Thyroid gland (tissue), 4 donors: ENCODE results near the gene WDFY2. TPM values are rescaled to one million over a fixed set of nuclear protein-coding genes. Genes with fewer than 3 reads are reported as not detected.
"Not testable (repeated sequence)": the region's sequence is repeated elsewhere in the genome, so short reads cannot be mapped to it uniquely, and the experiment has no call there.

ENCODE experiments used
- DNase-seq, 2 donors: peaks; one replicate each; pipeline ENCODE4 v3.0.0-alpha.2; 2019
- H3K27ac ChIP-seq, 3 donors: fragments of 200-600 bp; sonication (generic); 1 replicate in 2 of 3; 2 replicates in 1 of 3; pipeline ENCODE4 v1.5.1; 2016 to 2019; ENCODE audit warnings: mild to moderate bottlenecking in 1 of 3, moderate library complexity in 1 of 3
- H3K27me3 ChIP-seq: fragments of 200-600 bp; sonication (generic); one replicate; pipeline ENCODE4 v1.5.1; 2019
- H3K36me3 ChIP-seq, 2 donors: fragments of 200-600 bp; sonication (generic); one replicate each; pipeline ENCODE4 v1.5.1; 2016 to 2019
- H3K4me1 ChIP-seq, 2 donors: fragments of 200-600 bp; sonication (generic); one replicate each; pipeline ENCODE4 v1.5.1; 2017 to 2019
- H3K4me3 ChIP-seq, 3 donors: fragments of 200-600 bp; sonication (generic); replicated peaks in 1 of 3; 1 replicate in 2 of 3; 2 replicates in 1 of 3; pipeline ENCODE4 v1.5.1; 2016; ENCODE audit warnings: mild to moderate bottlenecking in 1 of 3
- H3K9me3 ChIP-seq: fragments of 200-600 bp; sonication (generic); one replicate; pipeline ENCODE4 v1.5.1; 2017
- CTCF ChIP-seq, 6 experiments: fragments of 200-600 bp in 3 of 6; fragments of 450-650 bp in 3 of 6; sonication (generic) in 3 of 6; IDR thresholded peaks; one replicate each; pipeline ENCODE4 v1.5.1; 2016 to 2019; ENCODE audit warnings: antibody characterized with exemption in 6 of 6, mild to moderate bottlenecking in 2 of 6, inconsistent platforms in 1 of 6, moderate library complexity in 1 of 6
- POLR2A ChIP-seq, 2 donors: fragments of 450-650 bp; IDR thresholded peaks; one replicate each; pipeline ENCODE4 v1.6.1; 2017; ENCODE audit warnings: antibody characterized with exemption in 2 of 2, mild to moderate bottlenecking in 2 of 2, moderate library complexity in 1 of 2
- WGBS, 2 donors: methylation state at CpG; one replicate each; pipeline ENCODE4 v1.1.5; 2017; 5-methylcytosine and 5-hydroxymethylcytosine counted together
- intact Hi-C: fragments of 100-400 bp; cut with DNase I; formaldehyde crosslinking; loops from one replicate; pipeline ENCODE4 v1.15.1; 2023
- total RNA-seq, 4 donors: library from RNA; depleted of rRNA; stranded (reverse); fragments of >200 nt; gene quantifications; one replicate each; pipeline ENCODE4 v1.2.3, GENCODE V29; 2016

The WDFY2 gene
- total RNA-seq, 4 donors from 2014 or later, result 15.8 to 23.9 (median 20.9) TPM

- Histone ChIP-seq H3K4me3 (no peak overlapping the region), H3K36me3 (no peaks in the 10 kb centered on the region), H3K4me1 (no peaks in the 10 kb centered on the region), H3K9me3 (no peaks in the 10 kb centered on the region), H3K27ac (no peak overlapping the region), H3K27me3 (no peaks in the 10 kb centered on the region)
- no peak for DNase-seq
- TF ChIP-seq CTCF (IDR thresholded peaks at IDR 0.05) (no peak), POLR2A (IDR thresholded peaks at IDR 0.05) (no peak)
- WGBS, 2 donors, result 78 to 88% methylated on average over 2 of the region's 2 CpGs
- intact Hi-C loops, result no loop called here
Observed at GRCh38 chr13:51689663-51689996, 105.4 kb downstream of the WDFY2 start.

- H3K27me3 ChIP-seq, H3K4me1 ChIP-seq, H3K36me3 ChIP-seq, intact Hi-C loops, H3K4me3 ChIP-seq, H3K27ac ChIP-seq, H3K9me3 ChIP-seq, DNase-seq: not testable (repeated sequence)
- 95 to 98% methylated on average over 6 to 8 of the region's 8 CpGs for WGBS, 2 donors
Observed at GRCh38 chr13:51695677-51696076, 111.4 kb downstream of the WDFY2 start.

- Histone ChIP-seq H3K27ac (no peak overlapping the region), H3K27me3 (no peaks in the 10 kb centered on the region), H3K36me3 (no peaks in the 10 kb centered on the region), H3K9me3 (no peaks in the 10 kb centered on the region), H3K4me3 (no peak overlapping the region), H3K4me1 (peaks cover 4 to 7% of the 10 kb centered on the region in 2 donors)
- DNase-seq, result no peak
- intact Hi-C loops, result no loop called here
- no peak for TF ChIP-seq POLR2A (IDR thresholded peaks at IDR 0.05)
- no peak for TF ChIP-seq CTCF (IDR thresholded peaks at IDR 0.05)
- WGBS, 2 donors, result 73 to 78% methylated on average over 4 of the region's 4 CpGs
Observed at GRCh38 chr13:51697181-51697580, 112.9 kb downstream of the WDFY2 start.

- DNase-seq, result no peak
- H3K36me3 ChIP-seq, result no peaks in the 10 kb centered on the region
- H3K27ac ChIP-seq, result no peak overlapping the region
- WGBS, 2 donors, result 37 to 44% methylated on average over 2 of the region's 2 CpGs
- no peaks in the 10 kb centered on the region for H3K27me3 ChIP-seq
- no peaks in the 10 kb centered on the region for H3K9me3 ChIP-seq
- H3K4me1 ChIP-seq, result peaks cover 4 to 7% of the 10 kb centered on the region in 2 donors
- intact Hi-C loops, result no loop called here
- TF ChIP-seq POLR2A (IDR thresholded peaks at IDR 0.05), result no peak
- no peak for TF ChIP-seq CTCF (IDR thresholded peaks at IDR 0.05)
- no peak overlapping the region for H3K4me3 ChIP-seq
Observed at GRCh38 chr13:51697855-51698254, 113.6 kb downstream of the WDFY2 start.

GRCh38 chr13:51698352-51698751, 114.1 kb downstream of the WDFY2 start:
- H3K27me3 ChIP-seq, result no peaks in the 10 kb centered on the region
- WGBS, 2 donors, result 88 to 92% methylated on average over 3 of the region's 3 CpGs
- no peak overlapping the region for H3K27ac ChIP-seq
- TF ChIP-seq CTCF (IDR thresholded peaks at IDR 0.05), result no peak
- TF ChIP-seq POLR2A (IDR thresholded peaks at IDR 0.05), result no peak
- no peaks in the 10 kb centered on the region for H3K36me3 ChIP-seq
- no peak overlapping the region for H3K4me3 ChIP-seq
- H3K4me1 ChIP-seq, result peaks cover 4 to 7% of the 10 kb centered on the region in 2 donors
- intact Hi-C loops, result no loop called here
- no peak for DNase-seq
- H3K9me3 ChIP-seq, result no peaks in the 10 kb centered on the region
